SK-N-MC (cell line): ENCODE data around the gene ELFN2.

Experiments used
- EZH2 ChIP-seq: fragments of 200-600 bp; sonication (generic); IDR thresholded peaks from one replicate; pipeline ENCODE4 v1.6.1; 2017; ENCODE audit warnings: antibody characterized with exemption
- POLR2AphosphoS5 ChIP-seq: IDR thresholded peaks from 2 replicates; pipeline ENCODE4 v1.6.1; 2012; ENCODE audit warnings: mild to moderate bottlenecking, low read depth, low read length, borderline replicate concordance

DNA sequence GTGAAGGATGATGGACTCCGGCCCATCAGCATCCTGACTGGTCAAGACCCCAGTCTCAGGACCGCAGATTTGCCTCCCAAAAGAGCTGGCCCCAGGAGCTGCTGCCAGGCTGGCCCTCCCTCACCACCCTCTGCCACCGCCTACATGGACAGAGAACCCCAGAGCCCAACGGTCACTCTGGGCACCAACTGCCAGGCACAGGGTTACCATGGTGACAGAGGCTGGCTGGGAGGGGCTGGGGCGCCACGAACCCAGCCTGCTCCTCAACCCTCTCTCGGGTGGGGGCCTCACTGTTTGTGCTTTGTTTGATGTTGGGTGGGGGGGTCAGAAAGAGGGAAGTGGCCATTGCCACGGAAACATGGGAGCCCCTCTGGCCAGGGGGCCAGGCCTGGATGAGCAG, 55.8 kb downstream of the ELFN2 start:
- TF ChIP-seq EZH2 (no peak), POLR2AphosphoS5 (no peak)
